OCI-LY7 (cell line): ENCODE data around the gene ARL13B. TPM values are rescaled to one million over a fixed set of nuclear protein-coding genes. Genes with fewer than 3 reads are reported as not detected.

Experiments used
- BruUV-seq: library from RNA; stranded (reverse); fragments of 400-500 nt; replicated peaks from 2 replicates; lab custom pipeline; 2021; lab: Mats Ljungman, UMichigan
- CTCF ChIA-PET: fragments of 300-600 bp; sonication (Branson Sonifier 250); formaldehyde crosslinking; loops from one replicate; lab custom pipeline; 2022; ENCODE audit warnings: antibody characterized with exemption; ENCODE audit not compliant: unreplicated experiment; lab: Charles Lee
- POLR2A ChIA-PET: fragments of 300-600 bp; sonication (Branson Sonifier 250); formaldehyde crosslinking; loops from one replicate; lab custom pipeline; 2022; ENCODE audit warnings: antibody characterized with exemption; lab: Charles Lee
- DNase-seq: peaks from one replicate; pipeline ENCODE4 v3.0.0-alpha.2; 2015; ENCODE audit warnings: low spot score
- H2AFZ ChIP-seq: fragments of 200-600 bp; sonication (generic), shearing (Covaris generic); 2 replicates; pipeline ENCODE4 v1.6.1; 2014; ENCODE audit warnings: mild to moderate bottlenecking, antibody characterized with exemption, low read length, moderate library complexity
- H3K27ac ChIP-seq: fragments of 200-600 bp; sonication (generic); 2 replicates; pipeline ENCODE4 v1.5.1; 2014; ENCODE audit warnings: mixed run types, low read depth, mild to moderate bottlenecking, moderate library complexity, low read length, inconsistent platforms; ENCODE audit not compliant: poor library complexity, severe bottlenecking
- H3K36me3 ChIP-seq: fragments of 200-600 bp; sonication (generic); 2 replicates; pipeline ENCODE4 v1.6.1; 2014; ENCODE audit warnings: mild to moderate bottlenecking, antibody characterized with exemption, low read length, moderate library complexity, mixed read lengths; ENCODE audit not compliant: insufficient read depth
- H3K4me1 ChIP-seq: fragments of 200-600 bp; sonication (generic); 2 replicates; pipeline ENCODE4 v1.5.1; 2014; ENCODE audit warnings: mild to moderate bottlenecking, low read length; ENCODE audit not compliant: insufficient read depth, poor library complexity, severe bottlenecking
- H3K4me2 ChIP-seq: fragments of 200-600 bp; sonication (generic); 2 replicates; pipeline ENCODE4 v1.6.1; 2014; ENCODE audit warnings: mild to moderate bottlenecking, low read length
- H3K4me3 ChIP-seq: fragments of 200-600 bp; sonication (generic); 2 replicates; pipeline ENCODE4 v1.5.1; 2014; ENCODE audit warnings: mild to moderate bottlenecking, low read depth, low read length; ENCODE audit not compliant: poor library complexity, severe bottlenecking
- H3K79me2 ChIP-seq: fragments of 200-600 bp; sonication (generic); 2 replicates; pipeline ENCODE4 v1.6.1; 2016; ENCODE audit warnings: low read depth, mild to moderate bottlenecking, low read length, moderate library complexity, mixed read lengths; ENCODE audit not compliant: insufficient read depth
- H3K9me2 ChIP-seq: fragments of 200-600 bp; sonication (generic); 2 replicates; pipeline ENCODE4 v1.6.1; 2016; ENCODE audit warnings: mild to moderate bottlenecking, low read length, mixed read lengths; ENCODE audit not compliant: insufficient read depth
- H3K9me3 ChIP-seq: fragments of 200-600 bp; sonication (generic); 2 replicates; pipeline ENCODE4 v1.6.1; 2014; ENCODE audit warnings: mild to moderate bottlenecking, mixed run types, low read length, mixed read lengths
- H4K20me1 ChIP-seq: fragments of 200-600 bp; sonication (generic); 2 replicates; pipeline ENCODE4 v1.6.1; 2014; ENCODE audit warnings: mild to moderate bottlenecking, antibody characterized with exemption, low read length, moderate library complexity, mixed read lengths; ENCODE audit not compliant: insufficient read depth
- CTCF ChIP-seq: fragments of 200-600 bp; sonication (generic); conservative IDR thresholded peaks from 2 replicates; pipeline ENCODE4 v1.5.1; 2014; ENCODE audit warnings: mild to moderate bottlenecking, antibody characterized with exemption, low read length, moderate library complexity, mixed read lengths
- EZH2phosphoT487 ChIP-seq: fragments of 200-600 bp; sonication (generic); IDR thresholded peaks from 2 replicates; pipeline ENCODE4 v1.6.1; 2018; ENCODE audit warnings: low read depth, borderline replicate concordance, mild to moderate bottlenecking, mixed run types, antibody characterized with exemption, low read length, moderate library complexity, mixed read lengths
- intact Hi-C: fragments of 100-400 bp; cut with micrococcal nuclease; formaldehyde crosslinking; loops from one replicate; pipeline ENCODE4 v1.10.0; 2022; ENCODE audit not compliant: unreplicated experiment
- total RNA-seq, 2 experiments: library from RNA; depleted of rRNA in 1 of 2; stranded (reverse); fragments of >200 nt in 1 of 2; shearing (Covaris generic) in 1 of 2; gene quantifications; 2 replicates each; pipeline ENCODE4 v1.2.3, GENCODE V29; 2014 to 2022

ARL13B gene
- total RNA-seq, 2 experiments from 2014 or later = 5.4 to 12.0 TPM

- Histone ChIP-seq H3K4me3 (no peak overlapping the region), H3K4me2 (no peak overlapping the region), H2AFZ (no peak overlapping the region), H3K27ac (no peak overlapping the region), H3K9me2 (no peaks in the 10 kb centered on the region), H4K20me1 (no peaks in the 10 kb centered on the region), H3K9me3 (no peaks in the 10 kb centered on the region), H3K79me2 (no peaks in the 10 kb centered on the region), H3K4me1 (no peaks in the 10 kb centered on the region), H3K36me3 (peaks cover 51% of the 10 kb centered on the region)
- POLR2A ChIA-PET = interaction anchor here (1.1 kb wide), 1 partner anchor 9 kb away, joined by 3 read pairs; no protein-coding TSS in a partner anchor
- no peak for DNase-seq
- TF ChIP-seq EZH2phosphoT487 = no peak
- TF ChIP-seq CTCF = no peak
- BruUV-seq = no TSS peak
- CTCF ChIA-PET = no interaction called here
- intact Hi-C loops = no loop called here
Measured at GRCh38 chr3:94095111-94095510, 115.2 kb downstream of the ARL13B start.

GRCh38 chr3:94098452-94098851, 118.5 kb downstream of the ARL13B start:
- ChIA-PET CTCF (no interaction called here), POLR2A (no interaction called here)
- Histone ChIP-seq H3K4me3 (no peak overlapping the region), H3K27ac (no peak overlapping the region), H3K9me3 (no peaks in the 10 kb centered on the region), H3K79me2 (no peaks in the 10 kb centered on the region), H3K9me2 (no peaks in the 10 kb centered on the region), H3K4me1 (no peaks in the 10 kb centered on the region), H3K36me3 (peaks cover 47% of the 10 kb centered on the region), H4K20me1 (no peaks in the 10 kb centered on the region), H3K4me2 (no peak overlapping the region), H2AFZ (no peak overlapping the region)
- no TSS peak for BruUV-seq
- intact Hi-C loops = no loop called here
- no peak for TF ChIP-seq EZH2phosphoT487
- no peak for TF ChIP-seq CTCF
- no peak for DNase-seq

- H3K79me2 ChIP-seq = no peaks in the 10 kb centered on the region
- TF ChIP-seq EZH2phosphoT487 (no peak), CTCF (no peak)
- peaks cover 47% of the 10 kb centered on the region for H3K36me3 ChIP-seq
- no peak overlapping the region for H2AFZ ChIP-seq
- no peak overlapping the region for H3K27ac ChIP-seq
- H3K9me3 ChIP-seq = no peaks in the 10 kb centered on the region
- no peak overlapping the region for H3K4me2 ChIP-seq
- H3K4me3 ChIP-seq = no peak overlapping the region
- POLR2A ChIA-PET = interaction anchor here (0.7 kb wide), 1 partner anchor 13 kb away, joined by 3 read pairs; no protein-coding TSS in a partner anchor
- intact Hi-C loops = no loop called here
- H3K4me1 ChIP-seq = no peaks in the 10 kb centered on the region
- H4K20me1 ChIP-seq = no peaks in the 10 kb centered on the region
- no peaks in the 10 kb centered on the region for H3K9me2 ChIP-seq
- CTCF ChIA-PET = no interaction called here
- BruUV-seq = no TSS peak
- DNase-seq = no peak
Measured at GRCh38 chr3:94099311-94099710, 119.4 kb downstream of the ARL13B start.
